Measurements from ENCODE around the gene TAX1BP3. TPM values are rescaled to one million over a fixed set of nuclear protein-coding genes. Genes with fewer than 3 reads are reported as not detected.

Gene TAX1BP3
- total and polyA plus RNA-seq, 12 donors: 32.1 to 311 (median 158) TPM

DNA sequence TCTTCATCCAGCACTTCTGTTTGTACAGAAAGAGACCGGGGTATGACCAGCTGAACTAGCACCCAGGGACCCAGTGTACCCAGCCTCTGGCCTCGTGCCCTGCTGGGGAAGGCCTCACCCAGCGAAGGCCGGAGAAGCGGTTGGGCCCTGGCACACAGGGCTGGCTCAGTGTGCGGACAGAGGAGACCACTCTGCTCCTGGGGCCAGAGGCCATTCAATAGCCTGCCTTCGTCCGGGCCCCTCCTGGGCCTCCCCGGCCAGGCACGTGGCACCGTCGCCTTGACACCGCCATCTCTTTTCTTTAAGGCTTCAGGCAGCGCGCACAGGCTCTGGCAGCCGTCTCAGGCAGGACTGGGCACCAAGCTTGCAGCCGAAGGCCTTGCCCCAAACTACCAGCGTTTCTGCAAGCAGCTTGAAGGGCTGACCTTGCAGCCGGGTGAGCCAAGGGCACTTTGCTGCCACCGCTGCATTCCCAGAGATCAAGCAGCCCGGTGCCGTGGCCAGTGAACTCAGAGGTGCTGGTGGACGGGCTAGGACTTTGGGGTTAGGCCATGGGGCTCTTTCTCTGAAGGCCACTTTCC lies 8.0 kb downstream of the TAX1BP3 start:
- TF ChIP-seq CTCF (IDR thresholded peaks at IDR 0.05) (no peak), POLR2A (IDR thresholded peaks at IDR 0.05) (peak; percentile 30 to 38)
- H3K36me3 ChIP-seq (replicated peaks in 1 of 2): peaks cover 0 to 26% of the 10 kb centered on the region in 2 donors
- intact Hi-C loops (cut with DNase I): no loop called here
- DNase-seq: peak; percentile 67 to 94 (median 87)
- no peak overlapping the region for H3K4me3 ChIP-seq
- no peaks in the 10 kb centered on the region for H3K9me3 ChIP-seq (replicated peaks in 1 of 3)
- no peaks in the 10 kb centered on the region for H3K27me3 ChIP-seq
- WGBS, 4 donors: 49 to 74% (median 55%) methylated on average over 5 to 23 of the region's 23 CpGs
- H3K27ac ChIP-seq: peak overlapping the region; percentile 22 to 94 (median 89)
- H3K4me1 ChIP-seq (replicated peaks in 1 of 2): peaks cover 26 to 40% of the 10 kb centered on the region in 2 donors

- intact Hi-C loops (cut with DNase I): no loop called here
- no peak overlapping the region for H3K4me3 ChIP-seq
- peak; percentile 83 to 94 (median 92) for DNase-seq
- H3K27me3 ChIP-seq: no peaks in the 10 kb centered on the region
- TF ChIP-seq CTCF (IDR thresholded peaks at IDR 0.05): peak in 3 of 6 experiments; percentile 23 to 44 (median 42)
- TF ChIP-seq POLR2A (IDR thresholded peaks at IDR 0.05): peak in 1 of 2 donors; percentile 51
- no peaks in the 10 kb centered on the region for H3K9me3 ChIP-seq (replicated peaks in 1 of 3)
- peak overlapping the region; percentile 22 to 94 (median 89) for H3K27ac ChIP-seq
- WGBS, 4 donors: 28 to 39% (median 31%) methylated on average over 8 to 22 of the region's 22 CpGs
- H3K36me3 ChIP-seq (replicated peaks in 1 of 2): peaks cover 0 to 26% of the 10 kb centered on the region in 2 donors
- peaks cover 26 to 40% of the 10 kb centered on the region in 2 donors for H3K4me1 ChIP-seq (replicated peaks in 1 of 2)
Measured at GRCh38 chr17:3659541-3660111, 8.8 kb downstream of the TAX1BP3 start.

DNA sequence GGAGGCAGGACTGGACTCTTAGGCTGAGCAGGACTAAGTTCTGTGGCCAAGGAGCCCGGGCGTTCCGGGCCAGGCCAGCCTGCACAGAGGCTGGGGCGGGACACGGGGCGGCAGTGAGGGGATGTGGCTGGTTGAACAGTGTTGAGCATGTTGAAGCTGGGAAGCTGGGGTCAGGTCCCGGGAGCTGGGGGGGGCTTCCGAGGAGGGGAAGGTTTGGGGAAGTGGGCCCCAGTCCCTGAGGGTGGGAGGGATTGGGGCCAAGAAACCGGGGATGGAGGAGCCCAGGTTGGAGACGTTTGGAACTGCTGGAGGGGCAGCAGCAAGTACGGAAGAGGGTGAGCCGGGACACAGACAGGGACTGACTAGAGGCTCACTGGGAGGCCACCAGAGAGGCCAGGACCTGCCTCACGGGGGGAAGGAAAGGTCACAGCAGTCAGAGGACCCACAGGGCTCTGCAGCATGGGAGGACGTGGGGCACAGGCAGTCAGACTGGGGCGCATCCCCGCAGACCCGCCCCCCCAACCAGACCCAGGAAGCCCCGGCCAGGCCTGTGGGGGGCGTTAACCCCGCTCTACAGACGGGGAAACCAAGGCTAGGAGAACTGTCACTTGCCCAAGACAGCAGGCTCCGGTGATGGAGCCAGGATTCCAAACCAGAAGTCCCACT lies 9.5 kb downstream of the TAX1BP3 start:
- DNase-seq: peak in 1 of 7 donors; percentile 38
- no peak for TF ChIP-seq CTCF (IDR thresholded peaks at IDR 0.05)
- no peak for TF ChIP-seq POLR2A (IDR thresholded peaks at IDR 0.05)
- intact Hi-C loops (cut with DNase I): no loop called here
- Histone ChIP-seq H3K36me3 (replicated peaks in 1 of 2) (peaks cover 0 to 19% of the 10 kb centered on the region in 2 donors), H3K4me1 (replicated peaks in 1 of 2) (peaks cover 26 to 40% of the 10 kb centered on the region in 2 donors), H3K27ac (peak overlapping the region; percentile 22 to 94 (median 89)), H3K27me3 (no peaks in the 10 kb centered on the region), H3K4me3 (no peak overlapping the region), H3K9me3 (replicated peaks in 1 of 3) (no peaks in the 10 kb centered on the region)
- WGBS, 4 donors: 55 to 65% (median 59%) methylated on average over 12 to 22 of the region's 22 CpGs

All from adrenal gland (tissue), 12 donors.